HepG2 (cell line): ENCODE results near the gene TPO. TPM values are rescaled to one million over a fixed set of nuclear protein-coding genes. Genes with fewer than 3 reads are reported as not detected.

Experiments used
- DR1 ChIP-seq: sonication (generic); formaldehyde crosslinking; IDR thresholded peaks from 2 replicates; pipeline ENCODE4 v1.8.0; 2021; ENCODE audit warnings: mild to moderate bottlenecking, missing genetic modification reagents, inconsistent platforms
- EP300 ChIP-seq, 3 experiments: sonication (generic) in 1 of 3; formaldehyde crosslinking in 1 of 3; IDR thresholded peaks; 2 replicates each; pipeline versions ENCODE4 v1.5.1 to v1.6.1; 2011 to 2020; ENCODE audit warnings: low read depth in 2 of 3, low read length in 2 of 3, borderline replicate concordance in 1 of 3, improper control_type of control experiment in 1 of 3, mild to moderate bottlenecking in 1 of 3, missing genetic modification reagents in 1 of 3, moderate library complexity in 1 of 3
- ETV6 ChIP-seq: sonication (generic); formaldehyde crosslinking; conservative IDR thresholded peaks from 2 replicates; pipeline ENCODE4 v1.4.0; 2020; ENCODE audit warnings: missing genetic modification reagents
- FOXC1 ChIP-seq: sonication (generic); formaldehyde crosslinking; IDR thresholded peaks from 2 replicates; pipeline ENCODE4 v1.8.0; 2022; ENCODE audit warnings: mild to moderate bottlenecking, missing genetic modification reagents, borderline replicate concordance
- FOXP4 ChIP-seq: sonication (generic); formaldehyde crosslinking; IDR thresholded peaks from 2 replicates; pipeline ENCODE4 v1.4.0; 2020; ENCODE audit warnings: missing genetic modification reagents
- GABPA ChIP-seq, 2 experiments: IDR thresholded peaks; 2 replicates each; pipeline ENCODE4 v1.6.1; 2011 to 2016; ENCODE audit warnings: low read depth in 2 of 2, low read length in 1 of 2, missing biosample characterization in 1 of 2, missing genetic modification characterization in 1 of 2
- GABPB1 ChIP-seq: IDR thresholded peaks from 2 replicates; pipeline ENCODE4 v1.6.1; 2016; ENCODE audit warnings: mild to moderate bottlenecking, missing genetic modification reagents, moderate library complexity, missing compliant biosample characterization
- MYC ChIP-seq: sonication (generic); formaldehyde crosslinking; IDR thresholded peaks from 2 replicates; pipeline ENCODE4 v1.9.0; 2021; ENCODE audit warnings: missing genetic modification reagents, borderline replicate concordance
- SALL1 ChIP-seq: sonication (generic); formaldehyde crosslinking; IDR thresholded peaks from 2 replicates; pipeline ENCODE4 v1.8.0; 2022; ENCODE audit warnings: mild to moderate bottlenecking, missing genetic modification reagents
- SMAD9 ChIP-seq: sonication (generic); formaldehyde crosslinking; IDR thresholded peaks from 2 replicates; pipeline ENCODE4 v1.5.1; 2020; ENCODE audit warnings: mild to moderate bottlenecking, missing genetic modification reagents
- STAG1 ChIP-seq: sonication (generic); formaldehyde crosslinking; IDR thresholded peaks from 2 replicates; pipeline ENCODE4 v1.4.0; 2020; ENCODE audit warnings: missing genetic modification reagents
- TEF ChIP-seq: sonication (generic); formaldehyde crosslinking; IDR thresholded peaks from 2 replicates; pipeline ENCODE4 v1.5.0; 2020; ENCODE audit warnings: missing genetic modification reagents
- TFDP2 ChIP-seq: sonication (generic); formaldehyde crosslinking; IDR thresholded peaks from 2 replicates; pipeline ENCODE4 v1.4.0; 2020; ENCODE audit warnings: missing genetic modification reagents
- YY1 ChIP-seq: IDR thresholded peaks from 2 replicates; pipeline ENCODE4 v1.6.1; 2011; ENCODE audit warnings: low read length, low read depth, moderate library complexity, mild to moderate bottlenecking; ENCODE audit not compliant: insufficient read depth, insufficient replicate concordance
- ZBTB26 ChIP-seq: IDR thresholded peaks from 2 replicates; pipeline ENCODE4 v1.6.1; 2016; ENCODE audit warnings: missing compliant biosample characterization, missing genetic modification reagents, borderline replicate concordance
- ZBTB38 ChIP-seq: sonication (generic); formaldehyde crosslinking; IDR thresholded peaks from 2 replicates; pipeline ENCODE4 v1.5.1; 2020; ENCODE audit warnings: mild to moderate bottlenecking, missing genetic modification reagents
- ZNF10 ChIP-seq: sonication (generic); formaldehyde crosslinking; IDR thresholded peaks from 2 replicates; pipeline ENCODE4 v1.4.0; 2020; ENCODE audit warnings: mild to moderate bottlenecking, low read depth, missing genetic modification reagents, borderline replicate concordance
- ZNF329 ChIP-seq: sonication (generic); formaldehyde crosslinking; IDR thresholded peaks from 2 replicates; pipeline ENCODE4 v1.9.0; 2021; ENCODE audit warnings: low read depth, mild to moderate bottlenecking, missing genetic modification reagents
- ZNF441 ChIP-seq: sonication (generic); formaldehyde crosslinking; IDR thresholded peaks from 2 replicates; pipeline ENCODE4 v1.7.0; 2021; ENCODE audit warnings: missing genetic modification reagents, borderline replicate concordance
- ZNF556 ChIP-seq: sonication (generic); formaldehyde crosslinking; IDR thresholded peaks from 2 replicates; pipeline ENCODE4 v1.4.0; 2020; ENCODE audit warnings: mild to moderate bottlenecking, missing genetic modification reagents, borderline replicate concordance
- ZNF644 ChIP-seq: IDR thresholded peaks from 2 replicates; pipeline ENCODE4 v1.6.1; 2016; ENCODE audit warnings: low read depth
- ZNF766 ChIP-seq: sonication (generic); formaldehyde crosslinking; IDR thresholded peaks from 2 replicates; pipeline ENCODE4 v1.5.0; 2020; ENCODE audit warnings: missing genetic modification reagents, borderline replicate concordance
- ZNF776 ChIP-seq: sonication (generic); formaldehyde crosslinking; IDR thresholded peaks from 2 replicates; pipeline ENCODE4 v1.4.0; 2020; ENCODE audit warnings: mild to moderate bottlenecking, missing genetic modification reagents
- ZSCAN30 ChIP-seq: sonication (generic); formaldehyde crosslinking; IDR thresholded peaks from 2 replicates; pipeline ENCODE4 v1.5.0; 2020; ENCODE audit warnings: mild to moderate bottlenecking, missing genetic modification reagents
- polyA plus RNA-seq, 8 experiments: library from polyadenylated mRNA; depleted of rRNA in 3 of 8; stranded (reverse) in 7 of 8; unstranded in 1 of 8; fragments of >200 nt; fragmentation: Illumina TruSeq in 4 of 8; extraction: Trizol in 4 of 8; gene quantifications; 2 replicates each; pipeline versions ENCODE4 v1.2.1 to v1.2.3, GENCODE V29; 2011 to 2016; ENCODE audit warnings: low read depth in 4 of 8, missing spikeins in 1 of 8, mixed read lengths in 1 of 8; ENCODE audit not compliant: insufficient read depth in 1 of 8
- total RNA-seq, 5 experiments: library from RNA; depleted of rRNA; stranded (reverse); fragments of >200 nt; fragmentation: Illumina TruSeq; extraction: Trizol; gene quantifications; 2 replicates each; pipeline ENCODE4 v1.2.3, GENCODE V29; 2016; ENCODE audit warnings: low read depth in 1 of 5

Gene TPO
- total and polyA plus RNA-seq, 2 of the 13 experiments (the other 11 are each of a cell fraction or from before 2014, with no cell fraction given): not detected

- TF ChIP-seq TEF (CRISPR knock-in tag) (no peak), ZNF10 (CRISPR knock-in tag) (no peak), FOXP4 (no peak), ETV6 (peak; percentile 39; the same call in 1 of the 2 replicates), ZNF644 (CRISPR knock-in tag) (no peak), SALL1 (0 out of 2 replicates have a peak, but pooled peaks have one; percentile 22), ZSCAN30 (CRISPR knock-in tag) (no peak), SMAD9 (CRISPR knock-in tag) (no peak), ZNF556 (no peak), EP300 (IDR thresholded peaks at IDR 0.05; ENCODE audit: low read depth in 2 of 2, low read length in 2 of 2) (no peak), EP300 (CRISPR knock-in tag; IDR thresholded peaks at IDR 0.05; ENCODE audit: borderline replicate concordance) (no peak), ZNF776 (no peak), ZNF441 (no peak), GABPA (IDR thresholded peaks at IDR 0.05; ENCODE audit: low read depth, low read length) (no peak), GABPA (CRISPR knock-in tag; IDR thresholded peaks at IDR 0.05; ENCODE audit: low read depth) (no peak), ZBTB38 (no peak), ZNF329 (no peak), TFDP2 (peak; percentile 61; the same call in 1 of the 2 replicates), STAG1 (peak; percentile 75), GABPB1 (CRISPR knock-in tag) (peak; percentile 59; the same call in 1 of the 2 replicates), FOXC1 (CRISPR knock-in tag) (peak; percentile 48; the same call in 1 of the 2 replicates), YY1 (peak; percentile 14), ZBTB26 (0 out of 2 replicates have a peak, but pooled peaks have one; percentile 34), ZNF766 (CRISPR knock-in tag) (0 out of 2 replicates have a peak, but pooled peaks have one; percentile 48), MYC (CRISPR knock-in tag) (peak; percentile 50; the same call in 1 of the 2 replicates), DR1 (CRISPR knock-in tag) (0 out of 2 replicates have a peak, but pooled peaks have one; percentile 19)
These were observed 137.5 kb downstream of the TPO start (continued) for GRCh38 chr2:1550658-1551316.
